Liver (tissue), 9 donors: Measurements from ENCODE around the gene PSMG2. TPM values are rescaled to one million over a fixed set of nuclear protein-coding genes. Genes with fewer than 3 reads are reported as not detected.

ENCODE experiments used
- DNase-seq: peaks from one replicate; pipeline ENCODE4 v3.0.0-alpha.2; 2017; ENCODE audit warnings: low spot score
- H3K27ac ChIP-seq, 2 donors: one replicate each; pipeline ENCODE4 v1.7.0; 2013; ENCODE audit warnings: inconsistent platforms in 2 of 2, low read length in 2 of 2, control low read depth in 1 of 2, low read depth in 1 of 2, mild to moderate bottlenecking in 1 of 2
- H3K27me3 ChIP-seq, 4 donors: one replicate each; pipeline versions ENCODE4 v1.6.1 to v1.7.0; 2013; ENCODE audit warnings: low read length in 3 of 4, inconsistent platforms in 1 of 4, mild to moderate bottlenecking in 1 of 4, moderate library complexity in 1 of 4; ENCODE audit not compliant: control insufficient read depth in 4 of 4, insufficient read depth in 4 of 4
- H3K36me3 ChIP-seq, 4 donors: one replicate each; pipeline versions ENCODE4 v1.6.1 to v1.7.0; 2013; ENCODE audit warnings: low read length in 3 of 4, mild to moderate bottlenecking in 3 of 4, low read depth in 1 of 4, moderate library complexity in 1 of 4; ENCODE audit not compliant: control insufficient read depth in 4 of 4, insufficient read depth in 3 of 4
- H3K4me1 ChIP-seq, 4 donors: one replicate each; pipeline versions ENCODE4 v1.6.1 to v1.7.0; 2013; ENCODE audit warnings: low read length in 3 of 4, mild to moderate bottlenecking in 3 of 4, moderate library complexity in 1 of 4; ENCODE audit not compliant: control insufficient read depth in 4 of 4, insufficient read depth in 4 of 4
- H3K4me3 ChIP-seq, 3 donors: one replicate each; pipeline versions ENCODE4 v1.6.1 to v1.7.0; 2013; ENCODE audit warnings: low read length in 3 of 3, control low read depth in 1 of 3, low read depth in 1 of 3, mild to moderate bottlenecking in 1 of 3
- H3K9ac ChIP-seq, 2 donors: one replicate each; pipeline ENCODE4 v1.7.0; 2013; ENCODE audit warnings: low read length in 2 of 2, mild to moderate bottlenecking in 2 of 2, moderate library complexity in 2 of 2, control low read depth in 1 of 2, low read depth in 1 of 2
- H3K9me3 ChIP-seq, 4 donors: one replicate each; pipeline versions ENCODE4 v1.6.1 to v1.7.0; 2013; ENCODE audit warnings: low read length in 3 of 4; ENCODE audit not compliant: control insufficient read depth in 4 of 4
- EGR1 ChIP-seq, 2 donors: IDR thresholded peaks; 2 replicates each; pipeline ENCODE4 v1.6.1; 2016 to 2018; ENCODE audit warnings: antibody characterized with exemption in 2 of 2, low read depth in 2 of 2
- FOXA1 ChIP-seq: IDR thresholded peaks from 2 replicates; pipeline ENCODE4 v1.6.1; 2016; ENCODE audit warnings: antibody characterized with exemption
- FOXA2 ChIP-seq: IDR thresholded peaks from 2 replicates; pipeline ENCODE4 v1.6.1; 2016; ENCODE audit warnings: antibody characterized with exemption
- GABPA ChIP-seq, 2 donors: IDR thresholded peaks in 1 of 2; conservative IDR thresholded peaks in 1 of 2; 2 replicates each; pipeline ENCODE4 v1.6.1; 2016; ENCODE audit warnings: antibody characterized with exemption in 2 of 2, mild to moderate bottlenecking in 1 of 2, moderate library complexity in 1 of 2
- HNF4A ChIP-seq, 2 donors: conservative IDR thresholded peaks; 2 replicates each; pipeline ENCODE4 v1.6.1; 2016; ENCODE audit warnings: antibody characterized with exemption in 2 of 2, mild to moderate bottlenecking in 2 of 2
- HNF4G ChIP-seq: IDR thresholded peaks from 2 replicates; pipeline ENCODE4 v1.6.1; 2016; ENCODE audit warnings: antibody characterized with exemption
- JUND ChIP-seq, 2 donors: IDR thresholded peaks; 2 replicates each; pipeline ENCODE4 v1.6.1; 2016; ENCODE audit warnings: antibody characterized with exemption in 2 of 2
- NR2F2 ChIP-seq: IDR thresholded peaks from 2 replicates; pipeline ENCODE4 v1.6.1; 2016; ENCODE audit warnings: antibody characterized with exemption
- RAD21 ChIP-seq, 2 donors: IDR thresholded peaks; 2 replicates each; pipeline ENCODE4 v1.6.1; 2016; ENCODE audit warnings: antibody characterized with exemption in 2 of 2, mild to moderate bottlenecking in 2 of 2
- REST ChIP-seq: IDR thresholded peaks from 2 replicates; pipeline ENCODE4 v1.6.1; 2016; ENCODE audit warnings: antibody characterized with exemption, mild to moderate bottlenecking
- RXRA ChIP-seq, 2 donors: IDR thresholded peaks; 2 replicates each; pipeline ENCODE4 v1.6.1; 2017 to 2018; ENCODE audit warnings: antibody characterized with exemption in 2 of 2, mild to moderate bottlenecking in 1 of 2
- SP1 ChIP-seq: IDR thresholded peaks from 2 replicates; pipeline ENCODE4 v1.6.1; 2018; ENCODE audit warnings: antibody characterized with exemption, mild to moderate bottlenecking
- TAF1 ChIP-seq: conservative IDR thresholded peaks from 2 replicates; pipeline ENCODE4 v1.6.1; 2016; ENCODE audit warnings: antibody characterized with exemption, mild to moderate bottlenecking
- YY1 ChIP-seq: IDR thresholded peaks from 2 replicates; pipeline ENCODE4 v1.6.1; 2016; ENCODE audit warnings: antibody characterized with exemption, mild to moderate bottlenecking
- ZBTB33 ChIP-seq: IDR thresholded peaks from 2 replicates; pipeline ENCODE4 v1.6.1; 2016; ENCODE audit warnings: antibody characterized with exemption
- WGBS: extraction: QIAGEN DNeasy Blood & Tissue Kit; methylation state at CpG from one replicate; pipeline ENCODE4 v1.1.7; 2013; 5-methylcytosine and 5-hydroxymethylcytosine counted together
- polyA plus RNA-seq, 2 donors: library from polyadenylated mRNA; stranded (reverse) in 1 of 2; unstranded in 1 of 2; fragments of 200-250 nt in 1 of 2; fragments of >200 nt in 1 of 2; fragmentation: Nextera tagmentation in 1 of 2; extraction: Ambion mirVana in 1 of 2; gene quantifications; one replicate each; pipeline versions ENCODE4 v1.2.1 to v1.2.3, GENCODE V29; 2013 to 2015
- total RNA-seq, 2 donors: library from RNA; depleted of rRNA; stranded (reverse); fragments of >200 nt; gene quantifications; one replicate each; pipeline ENCODE4 v1.2.3, GENCODE V29; 2014
- TF ChIP-seq, protein P1 (sequence below): IDR thresholded peaks from 2 replicates; pipeline ENCODE4 v1.6.1; 2016; ENCODE audit warnings: antibody characterized with exemption
- TF ChIP-seq, protein P2 (sequence below): fragments of 150-350 bp; IDR thresholded peaks from 2 replicates; pipeline ENCODE4 v1.5.1; 2017; ENCODE audit warnings: improper control_type of control experiment, low read depth, low read length; ENCODE audit not compliant: missing input control
- TF ChIP-seq, protein P3 (sequence below): IDR thresholded peaks from 2 replicates; pipeline ENCODE4 v1.6.1; 2016; ENCODE audit warnings: antibody characterized with exemption
- donor health status: healthy.
- donor health status: healthy.
- donor health status: healthy.
- donor health status: healthy.
- donor health status: healthy.

The PSMG2 gene
- total and polyA plus RNA-seq, 4 donors: 24.2 to 48.0 (median 36.6) TPM

DNA sequence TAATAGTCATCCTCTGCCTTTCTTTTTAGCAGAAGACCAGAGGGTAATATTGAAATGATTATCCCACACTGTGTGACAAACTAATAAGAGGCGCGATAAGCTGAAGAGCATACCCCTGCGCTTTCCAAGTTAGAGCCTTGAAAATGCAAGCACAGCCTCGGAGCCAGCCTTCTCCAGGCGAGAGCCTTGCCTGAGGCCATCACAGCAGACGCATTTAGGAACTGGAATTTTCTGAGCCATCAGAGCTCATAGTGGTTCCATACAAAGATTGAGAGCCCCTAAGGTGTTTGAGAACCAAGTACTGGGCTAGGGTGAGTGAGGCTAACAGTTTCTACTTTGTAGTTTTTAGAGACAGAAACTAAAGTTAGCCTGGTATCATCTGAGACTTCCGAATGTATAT, 19.9 kb downstream of the PSMG2 start:
- H3K36me3 ChIP-seq: peaks cover 0 to 43% (median 20%) of the 10 kb centered on the region in 4 donors

More for the DNA sequence above, 19.9 kb downstream of the PSMG2 start:
- H3K9me3 ChIP-seq: no peaks in the 10 kb centered on the region
- WGBS: 82% methylated on average over 7 of the region's 7 CpGs
- no peak overlapping the region for H3K27ac ChIP-seq
- no peak for DNase-seq
- H3K27me3 ChIP-seq: no peaks in the 10 kb centered on the region
- no peak overlapping the region for H3K4me3 ChIP-seq
- H3K9ac ChIP-seq: no peak overlapping the region
- no peak for TF ChIP-seq GABPA (IDR thresholded peaks at IDR 0.05 in 1 of 2, conservative IDR thresholded peaks at IDR 0.05 in 1 of 2)
- TF ChIP-seq, protein P1, sequence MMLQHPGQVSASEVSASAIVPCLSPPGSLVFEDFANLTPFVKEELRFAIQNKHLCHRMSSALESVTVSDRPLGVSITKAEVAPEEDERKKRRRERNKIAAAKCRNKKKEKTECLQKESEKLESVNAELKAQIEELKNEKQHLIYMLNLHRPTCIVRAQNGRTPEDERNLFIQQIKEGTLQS: no peak
- no peak for TF ChIP-seq RAD21 (IDR thresholded peaks at IDR 0.05)
- TF ChIP-seq NR2F2: no peak
- no peak for TF ChIP-seq REST
- no peak for TF ChIP-seq JUND (IDR thresholded peaks at IDR 0.05)
- no peak for TF ChIP-seq EGR1 (IDR thresholded peaks at IDR 0.05; ENCODE audit: low read depth in 2 of 2)
- no peak for TF ChIP-seq YY1
- TF ChIP-seq FOXA1: no peak
- TF ChIP-seq TAF1: no peak
- no peak for TF ChIP-seq FOXA2
- TF ChIP-seq HNF4G: no peak
- TF ChIP-seq, protein P2, sequence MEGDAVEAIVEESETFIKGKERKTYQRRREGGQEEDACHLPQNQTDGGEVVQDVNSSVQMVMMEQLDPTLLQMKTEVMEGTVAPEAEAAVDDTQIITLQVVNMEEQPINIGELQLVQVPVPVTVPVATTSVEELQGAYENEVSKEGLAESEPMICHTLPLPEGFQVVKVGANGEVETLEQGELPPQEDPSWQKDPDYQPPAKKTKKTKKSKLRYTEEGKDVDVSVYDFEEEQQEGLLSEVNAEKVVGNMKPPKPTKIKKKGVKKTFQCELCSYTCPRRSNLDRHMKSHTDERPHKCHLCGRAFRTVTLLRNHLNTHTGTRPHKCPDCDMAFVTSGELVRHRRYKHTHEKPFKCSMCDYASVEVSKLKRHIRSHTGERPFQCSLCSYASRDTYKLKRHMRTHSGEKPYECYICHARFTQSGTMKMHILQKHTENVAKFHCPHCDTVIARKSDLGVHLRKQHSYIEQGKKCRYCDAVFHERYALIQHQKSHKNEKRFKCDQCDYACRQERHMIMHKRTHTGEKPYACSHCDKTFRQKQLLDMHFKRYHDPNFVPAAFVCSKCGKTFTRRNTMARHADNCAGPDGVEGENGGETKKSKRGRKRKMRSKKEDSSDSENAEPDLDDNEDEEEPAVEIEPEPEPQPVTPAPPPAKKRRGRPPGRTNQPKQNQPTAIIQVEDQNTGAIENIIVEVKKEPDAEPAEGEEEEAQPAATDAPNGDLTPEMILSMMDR: no peak
- no peak for TF ChIP-seq RXRA (IDR thresholded peaks at IDR 0.05)
- no peak for TF ChIP-seq HNF4A (conservative IDR thresholded peaks at IDR 0.05)
- TF ChIP-seq, protein P3, sequence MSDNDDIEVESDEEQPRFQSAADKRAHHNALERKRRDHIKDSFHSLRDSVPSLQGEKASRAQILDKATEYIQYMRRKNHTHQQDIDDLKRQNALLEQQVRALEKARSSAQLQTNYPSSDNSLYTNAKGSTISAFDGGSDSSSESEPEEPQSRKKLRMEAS: no peak
- TF ChIP-seq ZBTB33: no peak
- TF ChIP-seq SP1: no peak
- H3K4me1 ChIP-seq: no peaks in the 10 kb centered on the region
